ENCODE measurements around the gene SEC11A.

The SEC11A gene

GRCh38 chr15:84656972-84657371 is 59.0 kb downstream of the SEC11A start:
- DNase-seq (ENCODE audit: low read depth, low spot score) = no peak

GRCh38 chr15:84654689-84655453 is 61.1 kb downstream of the SEC11A start:
- peak; percentile 83 for DNase-seq (ENCODE audit: low read depth, low spot score)
- in situ Hi-C loops (cut with HindIII; ENCODE audit: low sequenced_read_pairs) = no loop called here
- H3K4me3 ChIP-seq (ENCODE audit: low read depth, low read length) = peak overlapping the region; percentile 72
- peak; percentile 76 for TF ChIP-seq CTCF (IDR thresholded peaks at IDR 0.05; ENCODE audit: low read depth, low read length)

More at GRCh38 chr15:84656972-84657371, 59.0 kb downstream of the SEC11A start:
- no peak for TF ChIP-seq CTCF (IDR thresholded peaks at IDR 0.05; ENCODE audit: low read depth, low read length)
- no peak overlapping the region for H3K4me3 ChIP-seq (ENCODE audit: low read depth, low read length)
- in situ Hi-C loops (cut with HindIII; ENCODE audit: low sequenced_read_pairs) = no loop called here

- TF ChIP-seq CTCF (IDR thresholded peaks at IDR 0.05; ENCODE audit: low read depth, low read length) = no peak
- DNase-seq (ENCODE audit: low read depth, low spot score) = peak; percentile 94
- in situ Hi-C loops (cut with HindIII; ENCODE audit: low sequenced_read_pairs) = no loop called here
- peak within 1 kb of the TSS; percentile 72 for H3K4me3 ChIP-seq (ENCODE audit: low read depth, low read length)
Observed at GRCh38 chr15:84653910-84654688, 61.8 kb downstream of the SEC11A start, which contains the start of gene WDR73. Gene WDR73 (minus strand): TSS chr15:84654283. CDS start chr15:84654274, 9 bp downstream.

GRCh38 chr15:84653584-84653909 is 62.4 kb downstream of the SEC11A start:
- TF ChIP-seq CTCF (IDR thresholded peaks at IDR 0.05; ENCODE audit: low read depth, low read length) = no peak
- in situ Hi-C loops (cut with HindIII; ENCODE audit: low sequenced_read_pairs) = no loop called here
- no peak for DNase-seq (ENCODE audit: low read depth, low spot score)
- H3K4me3 ChIP-seq (ENCODE audit: low read depth, low read length) = peak overlapping the region; percentile 72

GRCh38 chr15:84649706-84650105 is 66.2 kb downstream of the SEC11A start:
- no peak for DNase-seq (ENCODE audit: low read depth, low spot score)
- in situ Hi-C loops (cut with HindIII; ENCODE audit: low sequenced_read_pairs) = no loop called here
- no peak for TF ChIP-seq CTCF (IDR thresholded peaks at IDR 0.05; ENCODE audit: low read depth, low read length)

GRCh38 chr15:84648539-84648938 is 67.4 kb downstream of the SEC11A start:
- no peak for DNase-seq (ENCODE audit: low read depth, low spot score)
- no peak overlapping the region for H3K4me3 ChIP-seq (ENCODE audit: low read depth, low read length)
- TF ChIP-seq CTCF (IDR thresholded peaks at IDR 0.05; ENCODE audit: low read depth, low read length) = no peak
- in situ Hi-C loops (cut with HindIII; ENCODE audit: low sequenced_read_pairs) = no loop called here

More at GRCh38 chr15:84649706-84650105, 66.2 kb downstream of the SEC11A start:
- H3K4me3 ChIP-seq (ENCODE audit: low read depth, low read length) = no peak overlapping the region
